Stimulated activated CD8-positive, alpha-beta memory T cell treated with anti-CD3 and anti-CD28 coated beads, Interleukin-2, amount 100 ng/mL, for 48 hours (primary cell): ENCODE data around the gene ALS2CL.

ENCODE experiments used
- DNase-seq, 2 donors: peaks; one replicate each; pipeline ENCODE4 v3.0.0-alpha.2; 2020; ENCODE audit warnings: low read depth in 2 of 2

Gene ALS2CL

DNA sequence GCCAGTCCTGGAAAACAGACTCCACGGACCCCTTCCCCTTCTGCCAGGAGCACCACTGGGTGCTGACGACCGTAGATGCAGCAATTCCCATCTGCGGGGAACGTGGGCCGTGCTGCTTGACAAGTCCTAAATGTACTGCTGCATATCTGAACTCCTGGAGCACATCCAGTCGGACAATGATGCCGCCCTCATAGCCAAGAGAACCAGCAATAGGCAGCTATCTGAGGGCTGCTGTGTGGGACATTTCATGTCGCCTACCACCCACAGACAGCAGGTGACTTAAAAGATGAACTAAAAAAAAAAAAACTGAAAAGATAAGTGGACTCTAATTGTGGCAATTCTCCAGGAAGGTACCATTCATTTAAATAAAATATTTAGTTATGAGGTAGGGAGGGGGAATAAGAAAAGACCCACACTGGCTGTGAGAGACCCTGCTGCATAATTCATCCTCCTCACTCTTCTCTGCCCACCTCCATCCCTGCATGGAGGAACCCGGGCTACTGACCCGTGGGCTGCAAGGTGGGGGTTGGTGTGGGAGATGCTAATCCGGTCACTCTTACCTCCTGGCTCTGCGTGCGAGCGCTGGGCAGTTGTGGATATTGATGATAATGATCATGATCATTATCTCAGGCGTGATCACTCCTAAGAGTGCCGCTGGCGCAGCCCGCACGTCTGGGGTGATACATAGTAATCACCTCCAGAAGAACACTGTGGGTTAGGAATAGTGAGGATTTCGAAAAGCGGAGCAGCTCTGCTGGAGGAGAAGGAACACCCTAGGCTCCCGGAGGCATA is 28.3 kb downstream of the ALS2CL start:
- DNase-seq: no peak

DNA sequence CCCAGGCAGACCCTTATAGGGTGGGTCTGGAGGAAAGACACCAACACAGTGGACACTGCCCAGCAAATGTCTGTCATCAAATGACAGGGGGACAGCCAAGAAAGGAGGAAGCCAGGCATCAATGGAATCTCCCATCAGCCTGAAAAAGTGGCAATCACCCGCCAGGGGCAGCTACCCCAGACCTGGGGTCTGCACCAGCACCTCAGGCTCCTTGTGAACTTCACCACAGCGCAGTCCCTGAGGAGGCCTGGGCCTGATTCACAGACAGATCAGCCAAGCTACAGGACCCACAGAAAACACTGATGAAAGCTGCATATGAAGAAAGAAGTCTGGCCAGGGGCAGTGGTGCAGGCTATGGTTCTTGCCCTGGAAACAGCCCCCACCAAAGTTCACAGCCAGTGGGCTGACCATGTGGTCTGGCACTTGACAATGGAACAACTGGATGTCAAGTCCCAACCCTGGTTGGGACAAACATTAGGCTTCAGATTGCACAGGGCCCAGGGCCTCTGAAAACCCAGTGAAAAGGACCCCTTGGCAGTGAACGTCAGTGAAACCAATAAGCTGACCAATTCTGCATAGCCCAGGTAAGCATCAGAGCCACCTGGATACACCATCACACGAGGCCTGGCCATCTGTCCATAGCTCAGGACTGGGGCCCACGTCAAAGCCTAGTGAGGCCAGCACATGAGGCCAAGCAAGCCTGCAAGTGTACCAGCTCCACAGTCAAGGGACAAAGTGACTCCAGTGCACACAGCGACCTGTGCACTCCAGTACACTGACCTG is 29.1 kb downstream of the ALS2CL start:
- no peak for DNase-seq

DNA sequence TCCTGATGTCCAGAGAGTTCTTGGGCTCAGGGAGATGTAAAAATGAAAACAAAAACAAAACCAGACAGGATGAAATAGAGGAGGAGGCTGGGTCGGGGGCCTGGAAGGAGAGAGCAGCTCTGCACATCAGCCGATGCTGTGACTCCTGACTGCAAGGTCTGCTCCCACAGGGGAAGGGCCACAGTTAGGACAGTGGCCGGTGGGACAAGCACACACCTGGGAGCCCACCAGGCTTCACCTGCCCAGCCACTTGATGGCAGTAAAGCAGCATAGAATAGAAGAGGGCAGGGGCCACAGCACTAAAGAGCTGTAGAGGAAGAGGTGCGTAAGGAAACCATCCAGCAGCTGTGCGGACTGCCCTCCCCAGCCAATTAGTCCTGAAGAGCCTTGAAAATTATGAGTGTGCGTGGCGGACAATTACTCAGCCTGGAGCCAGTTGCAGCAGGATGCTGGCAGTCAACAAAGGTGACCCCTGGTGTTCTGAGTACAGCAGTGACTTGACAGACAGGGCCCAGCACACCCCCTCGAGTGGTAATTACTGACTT is 29.8 kb downstream of the ALS2CL start:
- no peak for DNase-seq

DNA sequence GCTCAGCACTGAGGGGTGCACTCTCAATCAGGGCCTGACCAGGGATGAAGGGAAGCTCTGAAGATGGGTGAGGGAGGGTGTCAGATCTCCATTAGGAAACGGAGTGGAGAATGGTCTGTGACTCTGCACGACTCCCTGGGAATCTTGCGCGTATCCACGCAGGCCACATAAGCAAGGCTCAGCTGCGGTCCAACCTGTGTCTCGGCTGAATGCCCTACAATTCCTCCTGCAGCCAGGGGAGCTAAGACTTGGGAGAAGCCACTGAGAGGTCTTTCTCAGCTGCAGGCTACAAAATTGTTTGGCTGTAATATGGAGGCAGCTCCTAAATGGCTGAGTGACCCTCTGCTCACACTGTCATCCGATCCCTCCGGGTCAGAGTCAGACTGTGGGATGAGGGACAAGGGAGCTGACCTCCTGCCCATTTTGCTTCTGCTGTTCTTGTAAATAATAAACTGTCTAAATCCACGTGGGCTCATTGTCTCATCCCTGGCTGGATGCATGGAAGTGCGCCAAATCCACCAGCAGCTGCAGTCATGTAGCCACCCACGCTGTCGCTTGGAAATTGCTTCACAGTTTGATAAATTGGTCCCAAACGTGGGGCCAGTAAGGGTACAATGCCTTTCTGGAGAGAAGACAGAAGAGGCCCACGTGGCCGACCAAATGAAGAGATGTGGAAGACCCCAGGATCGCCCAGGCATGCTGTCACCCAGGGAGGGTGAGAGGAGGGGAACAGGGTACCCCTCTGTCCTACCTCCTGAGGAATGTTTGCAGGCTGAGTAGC is 30.5 kb downstream of the ALS2CL start:
- DNase-seq: no peak

DNA sequence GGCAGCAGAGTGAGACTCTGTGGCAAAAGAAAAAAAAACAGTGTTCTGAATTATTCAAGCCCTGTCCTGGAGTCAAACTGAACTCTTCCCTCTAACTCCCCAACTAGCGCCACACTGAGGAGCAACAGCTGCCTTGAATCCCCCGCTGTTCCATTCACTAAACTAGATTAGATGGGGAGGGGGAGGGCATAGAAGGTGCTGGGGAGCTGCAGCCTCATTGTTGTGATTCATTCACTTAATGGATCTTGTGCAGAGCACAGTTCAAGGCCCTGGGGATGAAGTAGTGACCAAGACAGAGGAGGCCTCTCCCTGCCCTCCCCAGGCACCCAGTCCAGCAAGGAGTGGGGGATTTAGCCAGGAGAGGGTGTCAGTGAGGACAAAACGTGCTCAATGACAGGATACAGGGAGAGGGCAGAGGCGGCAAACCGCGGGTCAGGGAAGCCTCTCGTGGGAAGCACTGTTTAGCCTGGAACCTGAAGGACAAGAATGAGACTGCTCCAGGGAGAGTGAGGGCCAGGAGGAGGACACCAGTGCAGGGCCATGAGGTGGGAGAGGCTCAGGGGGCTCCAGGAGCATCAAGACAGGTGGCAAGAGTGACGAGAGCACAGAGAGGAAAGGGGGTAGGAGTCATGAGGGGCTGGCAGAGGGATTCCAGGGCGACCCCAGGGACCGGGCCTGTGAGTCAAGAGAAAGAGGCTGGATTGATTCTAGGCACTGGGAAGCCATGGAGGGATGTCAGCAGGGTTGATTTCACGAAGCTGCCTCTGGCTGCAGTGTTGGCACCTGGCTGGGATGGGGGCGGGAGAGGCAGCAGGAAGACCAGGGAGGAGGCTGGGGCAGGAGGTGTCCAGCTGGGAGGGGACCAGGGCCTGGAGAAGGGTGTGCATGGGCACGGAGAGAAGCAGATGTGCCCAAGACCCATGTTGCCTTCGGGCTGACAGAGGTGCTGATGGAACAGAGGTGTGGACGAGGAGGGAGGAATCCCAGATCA is 31.4 kb downstream of the ALS2CL start:
- no peak for DNase-seq

DNA sequence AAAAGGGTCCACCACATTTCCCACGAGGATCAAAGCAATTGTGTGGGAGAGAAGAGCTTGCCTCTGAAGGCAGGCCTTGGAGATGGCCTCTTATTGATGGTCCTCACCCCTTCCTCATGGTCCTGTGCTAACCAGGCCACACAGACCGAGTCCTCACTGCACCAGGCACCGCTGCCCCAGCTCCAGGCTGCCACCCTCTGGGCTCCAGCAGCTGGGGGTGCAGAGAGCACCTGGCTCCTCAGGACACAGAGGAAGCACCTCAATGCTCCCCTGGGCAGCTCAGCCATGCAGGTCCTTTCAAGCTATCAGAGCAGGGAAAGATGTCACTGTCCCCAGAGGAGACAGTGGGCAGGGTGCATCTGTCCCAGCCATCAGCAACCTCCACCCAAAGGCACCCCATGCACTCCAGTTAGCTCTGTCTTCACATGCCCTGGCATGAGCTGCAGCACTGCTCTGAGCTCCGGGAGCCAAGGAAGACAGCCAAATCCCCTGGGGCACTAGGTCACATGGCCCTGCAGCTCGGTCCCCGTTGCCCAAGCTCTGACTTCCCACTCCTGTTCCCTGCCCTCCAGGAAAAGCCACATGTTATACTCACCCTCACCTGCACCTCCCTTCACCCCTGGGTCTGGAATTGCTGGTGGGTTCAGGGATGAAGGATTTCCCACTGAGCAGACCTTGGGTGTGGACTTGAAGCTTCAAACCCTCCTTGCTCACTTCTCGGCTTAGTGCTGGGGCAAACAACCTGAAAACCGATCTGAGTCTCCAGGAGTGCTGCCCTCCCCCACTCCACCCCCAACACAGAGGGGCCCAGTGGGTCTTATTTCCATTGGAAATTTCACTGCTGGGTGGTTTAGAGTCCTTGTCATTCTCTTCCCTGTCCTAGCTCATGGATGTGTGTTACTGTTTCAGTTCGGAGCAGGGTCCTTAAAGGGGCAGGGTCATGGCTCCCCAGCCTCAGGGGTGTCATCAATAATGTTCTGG is 32.6 kb downstream of the ALS2CL start:
- DNase-seq: no peak

DNA sequence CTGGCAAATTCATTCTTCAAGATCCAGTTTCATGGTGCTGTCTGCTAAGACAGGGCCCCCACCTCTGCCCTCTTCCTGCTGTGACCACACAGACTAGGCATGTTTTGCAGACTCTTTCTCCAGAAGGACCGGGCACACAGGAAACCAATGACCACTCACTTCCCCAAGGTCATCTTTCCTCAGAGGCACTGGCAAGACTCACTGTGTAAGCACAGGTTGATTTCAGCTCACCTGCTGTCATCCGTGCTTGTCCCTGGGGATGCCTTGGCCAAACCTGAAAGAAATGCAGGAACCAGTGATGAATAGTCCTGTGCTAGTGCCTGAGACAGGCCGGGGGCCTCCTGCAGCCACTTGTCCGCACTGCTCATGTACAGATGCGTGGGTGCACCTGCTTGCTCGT is 33.5 kb downstream of the ALS2CL start:
- DNase-seq: no peak

DNA sequence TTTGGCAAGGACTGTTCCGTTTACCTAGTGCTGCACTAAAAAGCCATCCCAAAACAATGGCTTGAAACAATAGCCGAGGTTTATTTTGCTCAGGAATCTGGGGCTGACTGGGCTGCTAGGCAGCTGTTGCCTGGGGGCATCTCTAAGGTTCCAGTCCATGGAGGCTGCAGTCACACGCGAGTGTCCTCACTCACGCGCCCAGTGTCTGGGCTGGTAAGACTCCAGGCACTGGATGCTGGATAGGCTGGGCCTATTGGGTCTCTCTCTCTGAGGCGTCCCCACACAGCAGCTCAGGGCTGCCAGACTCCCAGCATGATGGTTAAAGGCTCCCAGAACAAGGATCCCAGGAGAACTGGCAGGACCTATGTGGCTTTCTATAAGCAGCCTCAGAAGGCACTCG is 34.2 kb downstream of the ALS2CL start:
- DNase-seq: no peak

DNA sequence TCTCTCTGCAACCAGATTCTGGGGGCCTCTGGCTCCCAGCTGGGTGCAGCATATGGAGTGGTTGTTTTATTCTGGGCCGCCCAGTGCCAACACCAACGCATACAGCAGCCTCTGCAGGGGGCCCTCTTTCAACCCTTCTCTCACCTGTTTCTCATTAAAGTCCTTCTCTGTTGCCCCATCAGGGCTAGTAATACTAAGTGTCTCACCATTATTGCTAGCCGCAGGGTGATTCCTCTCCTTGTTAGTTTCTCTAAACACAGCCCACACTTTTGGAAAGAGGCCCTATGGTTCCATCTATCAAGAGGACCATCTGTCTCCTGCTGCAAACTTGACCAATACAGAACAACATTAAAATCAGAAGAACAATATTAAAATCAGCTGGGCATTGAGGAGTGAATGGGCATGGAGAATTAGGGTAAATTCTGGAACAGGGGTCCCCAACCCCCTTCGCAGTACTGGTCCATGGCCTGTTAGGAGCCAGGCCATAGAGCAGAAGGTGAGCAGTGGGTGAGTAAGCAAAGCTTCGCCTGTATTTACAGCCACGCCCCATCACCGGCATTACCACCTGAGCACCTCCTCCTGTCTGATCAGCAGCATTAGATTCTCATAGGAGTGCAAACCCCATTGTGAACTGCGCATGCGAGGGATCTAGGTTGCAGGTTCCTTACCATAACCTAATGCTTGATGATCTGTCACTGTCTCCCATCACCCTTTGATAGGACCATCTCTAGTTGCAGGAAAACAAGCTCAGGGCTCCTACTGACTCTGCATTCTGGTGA is 36.5 kb downstream of the ALS2CL start:
- no peak for DNase-seq

DNA sequence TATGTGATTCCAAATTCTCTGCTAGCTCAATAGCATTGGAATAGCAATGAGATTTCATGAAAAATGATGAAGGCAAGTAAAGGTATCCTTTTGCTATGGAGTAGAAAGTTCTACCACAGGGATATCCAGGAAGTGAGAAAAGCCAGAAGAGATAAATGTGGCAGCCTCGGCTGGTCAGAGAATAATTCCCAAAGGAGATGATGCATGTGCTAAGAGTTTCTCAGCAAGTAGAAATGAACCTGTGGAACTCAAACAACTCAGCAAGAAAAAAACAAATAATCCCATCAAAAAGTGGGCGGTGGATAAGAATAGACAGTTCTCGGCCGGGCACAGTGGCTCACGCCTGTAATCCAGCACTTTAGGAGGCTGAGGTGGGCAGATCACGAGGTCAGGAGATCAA is 38.2 kb downstream of the ALS2CL start:
- DNase-seq: no peak

DNA sequence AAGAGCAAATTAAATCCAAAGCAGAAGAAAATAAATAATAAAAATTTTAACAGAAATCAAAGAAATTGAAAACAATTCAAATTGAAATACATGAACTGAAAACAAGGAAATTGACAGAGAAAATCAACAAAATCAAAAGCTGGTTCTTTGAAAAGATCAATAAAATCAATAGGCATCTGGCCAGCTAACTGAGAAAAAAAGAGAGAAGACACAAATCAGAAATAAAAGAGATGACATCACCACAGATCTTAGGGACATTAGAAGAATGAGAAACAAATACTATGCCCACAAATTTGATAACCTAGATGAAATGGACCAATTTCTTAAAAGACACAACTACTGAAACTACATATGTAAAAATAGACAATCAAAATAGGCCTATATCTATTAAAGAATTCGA is 42.4 kb downstream of the ALS2CL start:
- no peak for DNase-seq

DNA sequence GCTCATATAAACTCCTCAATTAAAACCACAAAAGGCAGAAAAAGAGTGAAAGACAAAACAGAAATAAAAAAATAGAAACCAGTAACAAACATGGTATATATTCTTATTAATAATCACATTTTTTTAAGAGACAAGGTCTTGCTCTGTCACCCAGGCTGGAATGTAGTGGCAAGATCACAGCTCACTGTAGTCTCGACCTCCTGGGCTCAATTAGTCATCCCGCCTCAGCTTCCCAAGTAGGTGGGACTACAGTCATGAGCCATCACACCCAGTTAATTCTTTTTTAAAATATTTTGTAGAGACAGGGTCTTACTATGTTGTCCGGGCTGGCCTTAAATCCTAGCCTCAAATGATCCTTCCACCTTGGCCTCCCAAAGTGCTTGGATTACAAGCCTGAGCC is 44.0 kb downstream of the ALS2CL start:
- DNase-seq: no peak

DNA sequence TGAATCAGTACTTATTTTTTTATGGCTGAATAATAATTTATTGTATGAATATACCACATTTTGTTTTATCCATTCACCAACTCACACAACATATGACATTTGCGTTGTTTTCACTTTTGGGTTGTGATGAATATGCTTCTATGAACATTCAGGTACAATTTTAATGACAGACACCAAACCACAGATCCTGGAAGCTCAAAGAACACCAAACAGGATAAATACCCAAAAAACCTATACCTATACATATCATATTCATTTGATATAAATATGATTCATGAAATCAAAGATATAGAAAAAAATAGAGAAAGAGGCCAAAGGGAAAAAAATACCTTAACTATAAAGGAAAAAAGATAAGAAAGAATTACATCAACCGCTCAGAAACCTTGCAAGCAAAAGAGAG is 45.4 kb downstream of the ALS2CL start:
- no peak for DNase-seq

DNA sequence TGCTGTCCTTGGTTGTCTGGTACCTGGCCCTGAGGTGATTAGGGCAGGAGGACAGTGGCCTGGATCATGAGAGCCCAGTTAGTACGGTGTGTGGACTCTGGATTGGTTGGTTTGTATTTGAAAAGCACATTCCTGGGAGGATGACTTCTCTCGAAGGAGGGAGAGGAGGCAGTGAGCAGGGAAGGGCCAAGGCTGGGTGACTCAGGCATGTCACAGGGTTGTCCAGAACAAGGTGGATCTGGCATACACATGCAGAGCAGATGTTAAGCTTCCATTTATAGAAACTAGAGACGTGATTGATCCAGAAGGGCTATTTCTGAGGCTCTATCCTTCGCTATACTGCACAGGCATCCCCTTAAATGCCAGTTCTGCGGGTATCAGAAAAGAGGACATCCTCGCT is 46.8 kb downstream of the ALS2CL start:
- DNase-seq: no peak

DNA sequence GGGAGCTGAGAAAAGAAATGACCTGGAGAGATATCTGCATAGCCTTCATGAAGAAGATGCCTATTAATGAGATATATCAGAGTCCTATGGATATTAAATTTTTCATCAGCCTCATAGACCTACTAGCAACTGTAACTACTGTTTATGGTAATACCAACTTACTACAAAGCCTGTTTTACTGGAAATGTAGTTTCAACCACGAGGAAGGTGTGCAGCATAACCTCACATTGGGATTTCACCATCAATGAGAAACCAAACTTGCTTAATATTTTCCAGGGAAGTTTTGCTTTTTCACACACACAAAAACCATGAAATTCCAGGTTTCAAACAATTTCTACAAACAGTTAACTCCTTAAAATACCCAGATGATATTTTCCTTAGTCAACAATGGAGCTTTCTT is 49.8 kb downstream of the ALS2CL start:
- DNase-seq: no peak

DNA sequence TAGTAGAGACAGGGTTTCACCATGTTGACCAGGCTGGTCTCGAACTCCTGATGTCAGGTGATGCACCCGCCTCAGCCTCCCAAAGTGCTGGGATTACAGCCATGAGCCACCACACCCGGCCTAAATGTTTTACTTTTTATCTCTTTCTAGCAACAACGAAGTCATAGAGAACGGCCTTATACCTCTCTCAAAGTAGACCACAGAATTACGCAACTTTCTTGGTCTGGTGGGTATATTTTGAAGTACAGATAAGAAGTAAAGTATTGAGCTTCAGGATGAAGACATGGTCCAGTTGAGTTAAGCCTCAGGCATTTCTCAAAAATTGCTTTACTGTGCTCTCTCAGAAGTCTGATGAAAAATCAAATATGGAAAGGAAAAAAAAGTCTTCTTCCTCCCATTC is 50.5 kb downstream of the ALS2CL start:
- no peak for DNase-seq

DNA sequence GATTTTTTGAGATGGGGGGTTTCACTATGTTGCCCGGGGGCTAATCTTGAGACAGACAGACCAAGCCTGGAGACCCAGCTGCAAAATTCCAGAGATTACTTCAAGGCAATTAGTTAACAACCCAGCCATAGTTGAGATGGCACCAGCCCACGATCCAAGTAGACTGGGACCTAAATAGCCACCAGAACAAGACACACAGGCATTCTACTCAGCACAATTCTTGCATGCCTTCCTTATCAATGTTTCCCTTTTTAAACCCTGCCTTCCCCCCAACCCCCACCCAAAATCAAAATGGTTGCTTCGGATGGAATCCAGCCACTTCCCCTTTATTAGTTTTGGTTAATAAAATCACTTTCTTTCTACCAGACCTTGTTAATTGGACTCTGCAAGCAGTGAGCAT is 52.6 kb downstream of the ALS2CL start:
- no peak for DNase-seq

DNA sequence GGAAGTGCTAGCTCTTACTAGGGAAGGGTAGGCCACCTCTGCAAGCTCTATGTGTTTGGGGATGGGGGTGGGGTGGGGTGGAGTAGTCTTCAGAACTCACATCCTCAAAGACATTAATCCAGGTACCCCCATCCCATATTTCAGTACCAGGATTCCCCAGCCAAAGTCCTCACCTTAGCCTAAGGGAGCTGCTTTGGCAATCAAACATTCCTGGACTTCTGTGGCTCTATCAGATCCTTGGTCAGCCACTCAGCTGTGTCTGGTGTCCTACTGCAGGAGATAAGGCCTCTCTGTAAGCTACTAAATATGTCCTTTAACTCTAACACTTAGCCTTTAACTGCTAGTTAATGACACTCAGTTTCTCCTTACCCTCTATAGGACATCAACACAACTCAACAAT is 54.3 kb downstream of the ALS2CL start:
- no peak for DNase-seq

DNA sequence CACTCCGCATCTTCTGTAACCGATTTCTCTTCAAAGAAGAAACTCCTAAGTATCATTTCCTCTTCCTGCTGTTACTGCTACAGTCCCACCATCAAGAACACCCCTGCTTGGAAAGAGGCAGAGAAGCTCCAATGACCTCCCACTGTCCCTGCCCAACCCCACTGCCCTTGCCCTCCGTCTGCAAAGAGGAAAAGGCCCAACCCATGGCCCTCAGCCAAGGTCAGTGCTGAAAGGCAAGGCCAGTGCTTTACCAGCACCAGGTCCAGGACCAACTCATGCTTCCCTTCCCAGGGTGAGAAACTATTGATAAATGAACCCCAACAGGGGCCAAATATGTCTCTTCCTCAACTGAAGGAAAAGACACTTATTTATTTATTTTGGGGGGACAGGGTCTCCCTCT is 58.6 kb downstream of the ALS2CL start:
- no peak for DNase-seq
